Calu3 (cell line): ENCODE data around the gene TNK2. TPM values are rescaled to one million over a fixed set of nuclear protein-coding genes. Genes with fewer than 3 reads are reported as not detected.
A peak's percentile ranks its signal among the peaks of the same experiment; 100 is the strongest.

Experiments used
- BruUV-seq: library from RNA; stranded (reverse); fragments of 400-500 nt; replicated peaks from 2 replicates; lab custom pipeline; 2021; lab: Mats Ljungman, UMichigan
- CTCF ChIA-PET: fragments of 300-600 bp; sonication (Branson Sonifier 250); formaldehyde crosslinking; loops from one replicate; lab custom pipeline; 2022; ENCODE audit warnings: antibody characterized with exemption; lab: Charles Lee
- DNase-seq: peaks from one replicate; pipeline ENCODE4 v3.0.0; 2022
- H3K27ac Mint-ChIP-seq: one replicate; pipeline ENCODE4 v1.8.0; 2022; ENCODE audit warnings: mixed read lengths; ENCODE audit not compliant: unreplicated experiment
- H3K27me3 Mint-ChIP-seq: one replicate; pipeline ENCODE4 v1.8.0; 2022; ENCODE audit warnings: mixed read lengths; ENCODE audit not compliant: unreplicated experiment
- H3K36me3 Mint-ChIP-seq: one replicate; pipeline ENCODE4 v1.8.0; 2022; ENCODE audit warnings: mild to moderate bottlenecking, moderate library complexity, mixed read lengths; ENCODE audit not compliant: insufficient read depth, unreplicated experiment
- H3K4me1 Mint-ChIP-seq: one replicate; pipeline ENCODE4 v1.8.0; 2022; ENCODE audit warnings: mild to moderate bottlenecking, low read depth, mixed read lengths; ENCODE audit not compliant: unreplicated experiment
- H3K4me3 Mint-ChIP-seq: one replicate; pipeline ENCODE4 v1.8.0; 2022; ENCODE audit warnings: mild to moderate bottlenecking, low read depth, moderate library complexity, mixed read lengths; ENCODE audit not compliant: unreplicated experiment
- H3K9me3 Mint-ChIP-seq: one replicate; pipeline ENCODE4 v1.8.0; 2022; ENCODE audit warnings: low read depth, mixed read lengths; ENCODE audit not compliant: unreplicated experiment
- intact Hi-C: fragments of 100-400 bp; cut with micrococcal nuclease; formaldehyde crosslinking; loops from one replicate; pipeline ENCODE4 v1.10.0; 2022; ENCODE audit not compliant: unreplicated experiment
- total RNA-seq: library from RNA; stranded (reverse); gene quantifications from 2 replicates; pipeline ENCODE4 v1.2.3, GENCODE V29; 2022
- TF ChIP-seq, protein P1 (sequence below): fragments of 200-600 bp; IDR thresholded peaks from one replicate; pipeline ENCODE4 v1.8.0; 2022; ENCODE audit warnings: antibody characterized with exemption; ENCODE audit not compliant: unreplicated experiment

Gene TNK2
- total RNA-seq, 1 experiment from 2014 or later: 50.4 TPM

DNA sequence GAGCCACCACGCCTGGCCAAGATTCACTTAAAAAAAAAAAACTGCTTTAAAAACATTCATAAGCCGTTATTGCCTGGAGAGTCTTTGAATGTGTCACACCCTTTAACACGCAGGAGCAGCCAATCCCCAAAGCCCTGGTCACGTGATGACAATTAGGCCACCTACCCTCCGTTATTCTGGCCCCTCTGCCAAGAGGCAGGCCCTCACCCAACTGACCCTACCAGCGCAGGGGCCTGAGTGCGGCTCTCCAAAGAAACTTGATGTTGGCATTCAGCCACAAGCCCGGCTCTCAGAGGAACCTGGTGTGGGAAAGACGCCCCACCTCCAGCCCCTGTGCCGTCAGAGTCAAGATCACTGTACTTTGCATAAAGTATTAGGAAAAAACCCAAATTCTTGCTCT is 85.1 kb downstream of the TNK2 start:
- Mint-ChIP-seq H3K27ac (peak overlapping the region; percentile 62), H3K4me1 (peaks cover 43% of the 10 kb centered on the region), H3K36me3 (peaks cover 29% of the 10 kb centered on the region), H3K4me3 (peak overlapping the region; percentile 18), H3K9me3 (no peaks in the 10 kb centered on the region), H3K27me3 (no peaks in the 10 kb centered on the region)
- no TSS peak for BruUV-seq
- TF ChIP-seq, protein P1, sequence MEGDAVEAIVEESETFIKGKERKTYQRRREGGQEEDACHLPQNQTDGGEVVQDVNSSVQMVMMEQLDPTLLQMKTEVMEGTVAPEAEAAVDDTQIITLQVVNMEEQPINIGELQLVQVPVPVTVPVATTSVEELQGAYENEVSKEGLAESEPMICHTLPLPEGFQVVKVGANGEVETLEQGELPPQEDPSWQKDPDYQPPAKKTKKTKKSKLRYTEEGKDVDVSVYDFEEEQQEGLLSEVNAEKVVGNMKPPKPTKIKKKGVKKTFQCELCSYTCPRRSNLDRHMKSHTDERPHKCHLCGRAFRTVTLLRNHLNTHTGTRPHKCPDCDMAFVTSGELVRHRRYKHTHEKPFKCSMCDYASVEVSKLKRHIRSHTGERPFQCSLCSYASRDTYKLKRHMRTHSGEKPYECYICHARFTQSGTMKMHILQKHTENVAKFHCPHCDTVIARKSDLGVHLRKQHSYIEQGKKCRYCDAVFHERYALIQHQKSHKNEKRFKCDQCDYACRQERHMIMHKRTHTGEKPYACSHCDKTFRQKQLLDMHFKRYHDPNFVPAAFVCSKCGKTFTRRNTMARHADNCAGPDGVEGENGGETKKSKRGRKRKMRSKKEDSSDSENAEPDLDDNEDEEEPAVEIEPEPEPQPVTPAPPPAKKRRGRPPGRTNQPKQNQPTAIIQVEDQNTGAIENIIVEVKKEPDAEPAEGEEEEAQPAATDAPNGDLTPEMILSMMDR: no peak
- DNase-seq: peak; percentile 52
- intact Hi-C loops: no loop called here
- CTCF ChIA-PET: no interaction called here

DNA sequence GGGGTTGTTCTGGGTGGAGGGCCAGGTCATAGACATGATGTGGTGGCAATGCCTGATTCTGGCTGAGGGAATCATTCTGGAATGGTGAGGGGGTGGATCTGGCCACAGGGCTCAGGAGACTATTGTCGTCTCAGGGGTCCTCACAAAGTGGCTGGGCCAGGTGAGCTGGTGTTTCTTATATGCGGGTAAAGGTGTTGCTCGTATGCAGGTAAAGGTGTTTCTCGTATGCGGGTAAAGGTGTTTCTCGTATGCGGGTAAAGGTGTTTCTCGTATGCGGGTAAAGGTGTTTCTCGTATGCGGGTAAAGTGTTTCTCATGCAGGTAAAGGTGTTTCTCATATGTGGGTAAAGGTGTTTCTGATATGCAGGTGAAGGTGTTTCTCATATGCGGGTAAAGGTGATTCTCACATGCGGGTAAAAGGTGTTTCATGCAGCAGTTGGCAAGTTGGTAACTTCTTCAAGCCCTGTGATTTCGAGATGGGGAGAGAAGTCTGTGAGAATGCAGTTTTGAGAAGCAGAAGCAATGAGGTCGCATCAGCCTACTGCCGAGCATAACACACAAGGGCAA is 86.1 kb downstream of the TNK2 start:
- intact Hi-C loops: no loop called here
- TF ChIP-seq, protein P1: no peak
- BruUV-seq: TSS peak; percentile 71
- Mint-ChIP-seq H3K4me1 (peaks cover 52% of the 10 kb centered on the region), H3K9me3 (no peaks in the 10 kb centered on the region), H3K27me3 (no peaks in the 10 kb centered on the region), H3K27ac (peak overlapping the region; percentile 96), H3K4me3 (peak overlapping the region; percentile 64), H3K36me3 (peaks cover 29% of the 10 kb centered on the region)
- no peak for DNase-seq
- CTCF ChIA-PET: interaction anchor here (0.7 to 1.2 kb wide), 2 partner anchors 8 to 72 kb away, joined by 3 to 5 read pairs; no protein-coding TSS in a partner anchor

DNA sequence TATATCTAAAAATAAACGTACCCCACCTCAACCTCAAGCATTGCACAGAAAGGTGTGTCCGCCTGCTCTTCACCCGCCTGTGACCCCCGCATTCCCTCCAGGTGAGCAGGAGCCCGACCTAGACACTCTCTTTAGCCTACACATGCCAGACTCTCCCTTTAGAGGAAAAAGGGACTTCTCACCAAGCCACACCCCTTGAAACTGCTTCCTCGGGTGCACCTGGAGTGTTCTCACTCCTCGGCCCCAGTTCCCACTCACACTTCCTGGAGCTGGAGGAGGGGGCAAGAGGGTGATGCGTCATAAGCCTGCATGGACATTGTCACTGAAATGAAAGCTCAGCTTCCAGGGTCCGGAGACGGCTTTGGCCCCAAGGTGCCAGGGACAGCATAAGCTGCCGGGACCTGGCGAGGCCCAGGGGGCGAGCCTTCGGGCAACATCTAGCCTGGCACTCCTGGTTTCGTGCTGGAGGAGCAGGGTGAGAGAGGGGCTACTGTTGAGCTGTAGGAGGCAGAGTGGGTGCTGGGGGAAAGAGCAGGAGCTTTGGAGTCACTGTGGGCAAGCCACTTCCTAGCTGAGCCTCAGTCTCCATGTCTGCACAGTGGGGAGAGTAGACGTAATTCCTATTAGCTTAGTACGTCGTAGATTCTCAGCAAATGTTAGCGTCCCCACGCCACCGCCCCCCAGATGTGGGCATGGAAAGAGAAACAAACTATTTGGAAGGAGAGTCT is 86.8 kb downstream of the TNK2 start:
- no TSS peak for BruUV-seq
- peak overlapping the region; percentile 64 for H3K4me3 Mint-ChIP-seq

DNA sequence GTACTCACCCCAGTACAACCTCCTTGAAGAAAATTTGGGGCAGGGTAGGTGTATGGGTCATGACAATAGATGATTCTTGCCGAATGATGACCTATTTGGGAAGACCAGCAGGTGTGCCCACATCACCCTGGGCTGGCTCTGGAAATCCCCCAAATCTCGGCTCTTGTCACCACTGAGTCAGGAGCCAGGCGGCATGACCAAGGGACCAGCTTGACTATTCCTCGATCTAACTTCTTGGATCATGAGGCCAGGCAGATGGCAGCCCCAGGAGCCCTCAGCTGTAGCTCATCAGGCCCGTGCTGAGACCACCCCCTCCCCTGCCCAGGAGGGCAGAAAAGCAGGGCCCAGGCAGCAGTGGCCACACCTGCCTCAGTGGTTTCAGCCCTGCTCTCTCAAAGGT is 87.5 kb downstream of the TNK2 start:
- BruUV-seq: TSS peak; percentile 81
- no peak for DNase-seq
- H3K27ac Mint-ChIP-seq: peak overlapping the region; percentile 96
- intact Hi-C loops: no loop called here
- H3K4me1 Mint-ChIP-seq: peaks cover 63% of the 10 kb centered on the region
- H3K9me3 Mint-ChIP-seq: no peaks in the 10 kb centered on the region
- H3K4me3 Mint-ChIP-seq: peak overlapping the region; percentile 64
- H3K36me3 Mint-ChIP-seq: peaks cover 24% of the 10 kb centered on the region
- CTCF ChIA-PET: no interaction called here
- no peaks in the 10 kb centered on the region for H3K27me3 Mint-ChIP-seq
- TF ChIP-seq, protein P1: no peak

More for the DNA sequence above, 86.8 kb downstream of the TNK2 start:
- CTCF ChIA-PET: interaction anchor here (1.2 kb wide), 1 partner anchor 73 kb away, joined by 3 read pairs; no protein-coding TSS in a partner anchor
- H3K27me3 Mint-ChIP-seq: no peaks in the 10 kb centered on the region
- peaks cover 26% of the 10 kb centered on the region for H3K36me3 Mint-ChIP-seq
- peaks cover 58% of the 10 kb centered on the region for H3K4me1 Mint-ChIP-seq
- TF ChIP-seq, protein P1: no peak
- H3K27ac Mint-ChIP-seq: peak overlapping the region; percentile 96
- no peaks in the 10 kb centered on the region for H3K9me3 Mint-ChIP-seq
- DNase-seq: peak; percentile 89
- intact Hi-C loops: no loop called here
